ENCODE measurements around the gene PRAF2. TPM values are rescaled to one million over a fixed set of nuclear protein-coding genes. Genes with fewer than 3 reads are reported as not detected.

The PRAF2 gene
- polyA plus RNA-seq (ENCODE audit: insufficient read length in 10 of 10) = 10 to 100 TPM; 16.4 to 28.4 (median 22.5) TPM
- long read RNA-seq, donor 1, transcript PRAF2-202 (3 exons, 1,334 nt) = major isoform, 15 of 15 reads
- long read RNA-seq, donor 1, partial matches to known transcripts = 0 of 15 reads
- long read RNA-seq, donor 1, other reads (novel, unspliced or antisense) = 0 of 15 reads
- long read RNA-seq, donor 2, transcript PRAF2-202 (3 exons, 1,334 nt) = major isoform, 9 of 10 reads
- long read RNA-seq, donor 2, partial matches to known transcripts = 0 of 10 reads
- long read RNA-seq, donor 2, other reads (novel, unspliced or antisense) = 0 of 10 reads
- long read RNA-seq, donor 3 = 0 reads
- long read RNA-seq, donor 4, transcript PRAF2-202 (3 exons, 1,334 nt) = major isoform, 5 of 5 reads
- long read RNA-seq, donor 4, partial matches to known transcripts = 0 of 5 reads
- long read RNA-seq, donor 4, other reads (novel, unspliced or antisense) = 0 of 5 reads
- long read RNA-seq, donor 5, transcript PRAF2-202 (3 exons, 1,334 nt) = major isoform, 30 of 30 reads
- long read RNA-seq, donor 5, partial matches to known transcripts = 0 of 30 reads
- long read RNA-seq, donor 5, other reads (novel, unspliced or antisense) = 0 of 30 reads
- long read RNA-seq, donor 6, transcript PRAF2-202 (3 exons, 1,334 nt) = major isoform, 9 of 10 reads
- long read RNA-seq, donor 6, partial matches to known transcripts = 0 of 10 reads
- long read RNA-seq, donor 6, other reads (novel, unspliced or antisense) = 0 of 10 reads
- long read RNA-seq, donor 7, transcript PRAF2-202 (3 exons, 1,334 nt) = major isoform, 6 of 7 reads
- long read RNA-seq, donor 7, partial matches to known transcripts = 0 of 7 reads
- long read RNA-seq, donor 7, other reads (novel, unspliced or antisense) = 0 of 7 reads
- long read RNA-seq, donor 8, transcript PRAF2-202 (3 exons, 1,334 nt) = major isoform, 17 of 18 reads
- long read RNA-seq, donor 8, partial matches to known transcripts = 0 of 18 reads
- long read RNA-seq, donor 8, other reads (novel, unspliced or antisense) = 0 of 18 reads
- long read RNA-seq, donor 9 = 0 reads

GRCh38 chrX:49073601-49074575, at the start of gene PRAF2:
PRAF2 (minus strand) TSS chrX:49074002; CDS start chrX:49073987, 15 bp downstream.
- peak; percentile 90 to 95 (median 92) for DNase-seq

- DNase-seq = no peak
Observed at GRCh38 chrX:49122499-49122898, 48.7 kb upstream of the PRAF2 start.

GRCh38 chrX:49120091-49120490, 46.3 kb upstream of the PRAF2 start:
- DNase-seq = no peak

- no peak for DNase-seq
Observed at GRCh38 chrX:49117581-49117980, 43.8 kb upstream of the PRAF2 start.

GRCh38 chrX:49116716-49117115, 42.9 kb upstream of the PRAF2 start:
- no peak for DNase-seq

- DNase-seq = no peak
Observed at GRCh38 chrX:49116076-49116475, 42.3 kb upstream of the PRAF2 start.

- DNase-seq = no peak
Observed at GRCh38 chrX:49111791-49112190, 38.0 kb upstream of the PRAF2 start.

- no peak for DNase-seq
Observed at GRCh38 chrX:49110417-49110816, 36.6 kb upstream of the PRAF2 start.

GRCh38 chrX:49108641-49109040, 34.8 kb upstream of the PRAF2 start:
- DNase-seq = no peak

- DNase-seq = peak in 1 of 3 donors; percentile 11
Observed at GRCh38 chrX:49106930-49107329, 33.1 kb upstream of the PRAF2 start.

- no peak for DNase-seq
Observed at GRCh38 chrX:49106296-49106695, 32.5 kb upstream of the PRAF2 start.

- no peak for DNase-seq
Observed at GRCh38 chrX:49103637-49104036, 29.8 kb upstream of the PRAF2 start.

GRCh38 chrX:49102190-49102589, 28.4 kb upstream of the PRAF2 start:
- no peak for DNase-seq

GRCh38 chrX:49101629-49101984, 27.8 kb upstream of the PRAF2 start:
- DNase-seq = no peak

GRCh38 chrX:49100704-49101628, 27.2 kb upstream of the PRAF2 start:
- DNase-seq = peak; percentile 87 to 94 (median 91)

- no peak for DNase-seq
Observed at GRCh38 chrX:49096419-49096818, 22.6 kb upstream of the PRAF2 start.

- no peak for DNase-seq
Observed at GRCh38 chrX:49089553-49089952, 15.8 kb upstream of the PRAF2 start.

- no peak for DNase-seq
Observed at GRCh38 chrX:49082271-49082871, 8.6 kb upstream of the PRAF2 start.
